ACHN (cell line): ENCODE results near the gene ANKRD13B.

Experiments used
- DNase-seq: peaks from one replicate; pipeline ENCODE4 v3.0.0-alpha.2; 2015
- in situ Hi-C: cut with HindIII; loops from 2 replicates; pipeline ENCODE4 v1.10.0; 2017; ENCODE audit warnings: low sequenced_read_pairs, low pct_ligation_motif_present, low pct_unique_long_range_greater_than_20kb

ANKRD13B gene

DNA sequence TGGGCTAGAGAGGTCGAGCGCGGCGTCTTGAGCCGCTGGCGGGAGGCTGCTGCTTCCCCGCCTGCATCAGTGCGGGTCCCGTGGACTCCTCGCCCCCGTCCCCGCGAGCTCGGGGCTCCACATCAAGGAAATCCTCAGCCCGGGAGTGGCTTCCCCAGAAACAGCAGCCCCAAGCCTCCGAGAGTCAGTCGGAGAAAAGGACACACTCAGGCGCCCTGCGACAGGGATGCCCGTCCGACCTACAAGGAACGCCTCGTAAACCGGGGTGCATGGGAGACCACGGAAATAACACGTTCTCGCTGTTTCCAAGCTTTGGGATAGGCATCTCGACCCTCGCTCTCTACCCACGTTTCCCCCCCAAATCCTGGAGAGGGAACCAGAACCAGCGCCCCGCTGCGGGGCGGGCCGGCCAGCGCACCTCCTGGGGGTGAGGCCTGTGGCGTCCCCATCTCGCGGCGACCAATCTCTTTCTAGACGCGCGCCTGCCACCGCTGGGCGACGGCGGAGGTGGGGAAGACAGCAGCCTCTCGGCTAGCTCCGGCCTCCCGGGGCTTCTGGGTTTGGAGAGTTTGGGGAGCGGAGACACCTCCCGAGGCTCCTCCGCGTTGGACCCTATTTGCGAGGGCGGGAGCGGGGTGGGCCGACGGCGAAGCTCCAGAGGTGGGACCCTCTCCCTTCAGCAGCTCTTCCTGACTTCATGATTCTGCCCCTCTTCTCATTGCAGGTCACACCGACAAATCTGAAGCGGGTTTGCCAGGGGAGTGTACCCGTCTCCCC lies 25.2 kb upstream of the ANKRD13B start:
- peak; percentile 69 for DNase-seq
- in situ Hi-C loops: no loop called here

DNA sequence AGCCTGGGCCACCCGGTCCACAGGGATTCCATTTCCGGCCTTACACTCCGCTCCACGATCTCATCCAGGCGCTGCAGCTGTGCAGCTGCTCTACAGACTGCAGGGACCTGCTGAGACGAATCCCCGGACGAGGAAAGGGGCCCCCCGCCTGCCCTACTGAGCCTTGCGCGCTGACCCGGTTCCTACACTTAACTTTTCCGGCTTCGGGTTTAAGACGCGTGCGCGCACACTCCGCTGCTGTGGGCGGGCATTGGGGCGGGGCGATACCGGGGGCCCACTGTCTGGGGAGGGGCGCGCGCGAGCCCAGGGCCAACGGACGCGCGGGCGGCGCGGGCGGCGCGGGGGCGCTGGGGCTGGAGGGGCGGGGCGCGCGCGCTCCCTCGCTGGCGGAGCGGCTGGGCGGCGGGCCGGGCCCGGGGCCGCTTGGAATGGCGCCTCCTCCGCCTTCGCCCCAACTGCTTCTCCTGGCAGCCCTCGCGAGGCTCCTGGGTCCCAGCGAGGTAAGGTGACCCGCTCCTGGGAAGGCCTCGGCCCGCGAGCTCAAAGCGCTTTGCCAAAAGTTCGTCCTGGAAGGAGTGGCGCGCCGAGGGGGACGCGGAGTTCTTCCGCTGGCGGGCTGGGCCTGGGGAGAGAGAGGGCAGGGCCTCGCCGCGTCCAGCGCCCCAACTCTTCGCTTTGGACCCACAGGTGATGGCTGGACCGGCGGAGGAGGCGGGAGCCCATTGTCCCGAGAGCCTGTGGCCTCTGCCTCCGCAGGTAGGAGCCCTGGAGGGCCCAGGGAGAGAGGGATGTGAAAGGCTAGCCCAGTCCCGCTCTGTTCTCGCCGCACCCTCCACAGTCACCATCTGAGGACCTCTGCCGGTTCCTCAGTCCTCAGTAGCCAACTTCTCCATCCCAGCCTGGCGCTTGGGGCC lies 24.3 kb upstream of the ANKRD13B start, which contains the start of gene TP53I13:
TP53I13 (plus strand) TSS at position 371 of the 914 bp plus-strand sequence; CDS start at position 429, 58 bp downstream.
- in situ Hi-C loops: no loop called here
- DNase-seq: peak; percentile 89

DNA sequence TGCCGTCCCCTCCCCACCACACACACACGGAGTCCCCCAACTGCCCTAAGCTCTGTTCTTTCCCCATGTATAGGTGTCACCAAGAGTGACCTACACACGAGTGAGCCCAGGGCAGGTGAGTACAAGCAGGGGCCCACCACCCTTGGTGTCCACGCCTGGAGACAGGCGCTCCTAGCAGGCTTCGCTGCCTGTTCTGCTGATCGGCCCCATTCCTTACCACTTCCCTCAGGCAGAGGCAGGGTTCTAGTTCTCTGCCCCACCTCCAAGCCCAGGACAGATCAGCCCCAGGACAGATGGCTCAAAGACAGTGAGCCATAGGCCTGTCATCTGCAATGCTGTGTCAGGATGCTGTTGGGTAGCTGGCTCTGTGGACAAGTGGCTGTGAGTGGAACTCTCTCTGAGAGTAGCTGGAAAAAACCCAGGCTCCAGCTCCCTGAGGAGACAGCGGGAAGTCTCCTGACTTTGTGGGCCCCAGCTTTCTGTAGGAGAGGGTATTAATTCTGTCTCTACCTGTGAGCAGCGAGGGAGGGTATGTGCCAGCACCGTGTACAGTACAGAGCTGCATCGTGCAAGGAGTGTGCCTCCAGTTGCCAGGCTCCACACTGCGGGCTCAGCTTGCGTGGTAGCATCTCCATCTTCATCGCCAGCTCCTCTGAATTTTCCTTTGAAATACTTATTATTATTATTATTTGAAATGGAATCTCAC lies 23.5 kb upstream of the ANKRD13B start:
- DNase-seq: no peak
- in situ Hi-C loops: no loop called here

DNA sequence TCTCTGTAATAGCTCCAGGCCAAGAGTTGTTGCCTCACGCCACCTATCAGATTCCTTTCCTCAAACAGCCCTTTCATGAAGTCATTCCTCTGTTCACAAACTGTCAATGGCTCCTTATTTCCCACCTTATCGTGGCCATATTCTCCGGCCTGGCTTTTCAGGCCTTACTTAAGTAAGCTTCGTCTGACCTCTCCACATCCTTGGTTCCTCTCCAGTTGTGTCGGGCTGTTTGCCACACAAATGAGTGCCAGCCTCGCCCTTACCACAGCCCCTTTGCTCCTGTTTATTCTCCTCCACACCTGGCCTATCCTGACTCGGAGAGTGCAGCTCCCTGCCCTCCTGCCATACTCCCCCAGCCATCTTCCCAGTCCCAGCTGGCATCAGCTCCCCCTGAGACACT lies 22.4 kb upstream of the ANKRD13B start:
- DNase-seq: no peak

DNA sequence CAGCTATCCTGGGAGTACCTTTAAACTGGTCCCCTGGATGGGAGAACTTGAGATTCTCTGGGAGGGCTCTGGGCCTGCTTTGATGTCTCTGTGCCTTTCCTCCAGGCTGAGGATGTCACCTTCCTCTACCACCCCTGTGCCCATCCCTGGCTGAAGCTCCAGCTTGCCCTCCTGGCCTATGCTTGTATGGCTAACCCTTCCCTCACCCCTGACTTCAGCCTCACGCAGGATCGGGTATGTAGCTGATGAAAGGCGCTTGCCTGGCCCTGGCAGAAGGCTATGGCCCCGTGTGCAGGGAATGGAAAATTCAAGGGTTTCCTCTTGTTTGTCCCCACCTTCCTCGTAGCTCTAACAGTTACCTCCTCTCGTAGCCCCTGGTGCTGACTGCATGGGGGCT lies 21.4 kb upstream of the ANKRD13B start:
- in situ Hi-C loops: no loop called here
- no peak for DNase-seq

More for the DNA sequence above, 22.4 kb upstream of the ANKRD13B start:
- in situ Hi-C loops: no loop called here

DNA sequence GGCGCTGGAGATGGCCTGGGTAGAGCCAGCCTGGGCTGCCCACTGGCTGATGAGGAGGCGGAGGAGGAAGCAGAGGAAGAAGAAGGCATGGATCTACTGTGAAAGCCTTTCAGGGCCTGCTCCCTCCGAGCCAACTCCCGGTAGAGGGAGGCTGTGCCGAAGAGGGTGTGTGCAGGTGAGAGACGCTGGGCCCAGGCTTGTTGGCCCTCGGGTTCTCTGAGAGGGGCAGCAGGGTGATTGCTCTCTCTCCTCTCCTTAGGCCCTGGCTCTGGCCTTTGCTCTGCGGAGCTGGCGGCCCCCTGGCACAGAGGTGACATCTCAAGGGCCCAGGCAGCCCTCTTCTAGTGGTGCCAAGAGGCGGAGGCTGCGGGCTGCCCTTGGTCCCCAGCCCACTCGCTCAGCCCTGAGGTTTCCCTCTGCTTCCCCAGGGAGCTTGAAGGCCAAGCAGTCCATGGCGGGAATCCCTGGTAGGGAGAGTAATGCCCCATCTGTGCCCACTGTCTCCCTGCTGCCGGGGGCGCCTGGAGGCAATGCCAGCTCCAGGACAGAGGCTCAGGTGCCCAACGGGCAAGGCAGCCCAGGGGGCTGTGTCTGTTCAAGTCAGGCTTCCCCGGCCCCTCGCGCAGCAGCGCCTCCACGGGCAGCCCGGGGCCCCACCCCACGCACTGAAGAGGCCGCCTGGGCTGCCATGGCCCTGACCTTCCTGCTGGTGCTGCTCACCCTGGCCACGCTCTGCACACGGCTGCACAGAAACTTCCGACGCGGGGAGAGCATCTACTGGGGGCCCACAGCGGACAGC lies 20.9 kb upstream of the ANKRD13B start:
- DNase-seq: no peak
- in situ Hi-C loops: no loop called here

DNA sequence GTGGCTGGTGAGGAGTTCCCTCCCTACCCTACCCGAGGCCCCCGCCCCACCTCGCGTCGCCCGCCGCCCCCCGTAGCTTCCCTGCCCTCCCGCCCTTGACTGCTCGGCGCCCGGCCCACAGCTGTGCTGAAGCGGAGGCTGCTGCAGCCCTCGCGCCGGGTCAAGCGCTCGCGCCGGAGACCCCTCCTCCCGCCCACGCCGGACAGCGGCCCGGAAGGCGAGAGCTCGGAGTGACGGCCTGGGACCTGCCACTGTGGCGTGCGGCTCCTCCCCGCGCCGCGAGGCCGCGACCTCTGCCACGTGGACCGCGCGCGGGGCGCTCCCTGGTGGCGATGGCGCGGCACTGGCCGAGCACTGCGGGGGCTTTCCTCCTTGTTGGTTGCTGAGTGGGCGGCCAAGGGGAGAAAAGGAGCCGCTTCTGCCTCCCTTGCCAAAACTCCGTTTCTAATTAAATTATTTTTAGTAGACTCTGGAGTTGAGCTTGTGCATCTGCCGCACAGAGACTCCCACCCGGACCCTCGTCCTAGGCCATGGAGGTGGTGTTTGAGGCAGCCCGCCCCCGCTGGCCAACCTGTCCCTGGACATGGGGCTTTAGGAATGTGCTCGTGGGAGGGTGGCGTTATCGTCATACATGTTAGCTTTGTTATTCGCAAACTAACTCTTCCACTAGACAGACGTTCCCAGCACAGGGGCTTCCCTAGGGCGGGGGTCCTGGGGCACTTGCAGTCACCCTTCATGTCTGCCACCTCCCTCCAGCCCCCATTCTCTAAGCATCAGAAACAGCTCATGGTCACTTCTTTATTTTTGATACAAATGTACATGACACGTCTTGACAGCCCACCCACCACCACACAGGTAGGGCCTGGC lies 20.0 kb upstream of the ANKRD13B start:
- in situ Hi-C loops: no loop called here
- DNase-seq: no peak

DNA sequence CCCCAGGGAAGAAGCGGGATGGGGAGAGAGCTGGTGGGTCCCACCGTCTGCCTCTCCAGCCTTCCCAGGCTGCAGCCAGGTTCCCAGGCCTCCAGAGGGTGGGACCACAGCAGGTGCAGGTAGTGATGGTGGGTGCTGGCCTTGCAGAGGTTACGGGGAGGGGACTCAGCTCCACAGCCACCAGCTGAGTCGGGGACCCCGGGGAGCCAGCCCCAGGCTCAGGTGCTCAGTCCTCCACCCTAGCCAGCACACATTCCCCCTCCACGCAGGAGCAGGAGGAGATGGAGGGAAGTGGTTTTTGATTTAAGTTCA lies 19.4 kb upstream of the ANKRD13B start:
- no peak for DNase-seq
- in situ Hi-C loops: no loop called here

DNA sequence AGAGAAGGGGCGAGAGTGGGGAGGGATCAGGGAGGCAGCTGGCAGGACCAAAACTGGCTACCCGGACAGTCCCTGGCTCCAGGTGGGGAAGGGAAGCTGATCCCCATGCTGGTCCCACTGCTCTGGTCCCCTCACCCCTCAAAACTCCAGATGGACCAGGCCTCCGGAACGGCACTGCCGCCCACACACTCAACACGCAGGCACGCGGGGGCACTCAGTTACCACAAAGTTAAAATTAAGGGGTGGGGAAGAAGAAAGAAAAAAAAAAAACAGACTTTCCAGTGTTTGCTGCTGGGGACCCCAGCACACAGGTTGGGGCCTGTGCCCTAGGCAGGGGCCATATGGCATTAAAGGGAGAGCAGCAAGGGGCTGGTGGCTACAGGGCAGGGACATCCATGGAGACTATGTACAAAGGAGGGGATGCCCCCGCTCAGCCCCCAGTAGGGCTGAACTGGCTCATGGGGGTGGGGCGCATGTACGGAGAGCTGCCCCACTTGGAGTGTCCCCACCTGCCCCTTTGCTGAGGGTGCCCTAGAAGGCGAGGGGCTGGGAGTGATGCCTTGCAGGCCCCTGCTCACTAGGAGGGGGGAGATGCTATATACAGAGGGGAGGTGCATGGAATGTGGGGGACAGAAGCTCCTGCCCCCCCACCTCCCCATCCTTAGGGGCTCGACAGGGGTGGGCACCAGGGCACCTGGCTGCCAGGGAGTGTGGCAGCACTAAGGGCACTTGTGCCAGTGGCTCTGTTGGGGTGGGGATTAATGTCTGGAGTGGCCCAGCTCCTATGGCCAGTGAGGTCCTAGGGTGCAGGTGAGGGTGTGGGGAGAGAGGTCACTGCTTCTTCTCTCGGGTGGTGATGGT lies 18.8 kb upstream of the ANKRD13B start:
- in situ Hi-C loops: no loop called here
- DNase-seq: no peak

DNA sequence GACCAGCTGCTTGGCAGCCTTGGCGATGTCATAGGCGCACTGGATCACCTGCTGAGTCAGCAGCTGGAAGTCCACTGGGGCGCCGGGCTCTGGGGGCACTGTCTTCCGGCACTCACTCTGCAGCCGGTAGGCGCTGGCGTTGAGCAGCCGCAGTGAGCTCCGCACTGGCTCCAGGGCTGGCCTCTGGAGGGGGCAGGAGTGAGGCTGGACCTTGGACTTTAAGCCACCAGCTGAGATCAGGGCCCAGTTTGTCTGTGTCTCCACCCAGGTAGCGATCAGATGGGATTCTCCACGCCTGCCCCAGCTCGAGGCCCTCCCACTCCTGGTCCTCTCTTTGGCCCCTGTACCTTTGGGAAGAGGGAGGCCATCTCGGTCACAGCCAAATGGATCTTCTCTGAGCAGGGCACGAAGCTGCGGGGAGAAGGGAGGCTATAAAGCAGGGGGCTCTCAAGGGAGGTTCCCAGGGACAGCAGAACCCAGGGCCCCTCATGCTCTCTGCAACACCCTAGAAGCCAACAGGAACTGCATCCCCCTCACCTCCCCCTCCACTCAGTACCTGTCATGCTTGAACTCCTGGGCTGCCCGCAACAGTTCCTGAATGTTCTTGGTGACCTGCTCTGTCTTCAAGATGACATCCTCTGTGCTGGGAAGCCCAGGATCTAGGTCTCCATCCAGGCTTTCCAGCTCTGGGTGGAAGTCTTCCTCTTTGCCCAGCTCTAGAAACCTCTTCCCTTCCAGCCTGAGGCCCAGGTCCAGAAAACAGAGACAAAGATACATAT lies 18.0 kb upstream of the ANKRD13B start:
- no peak for DNase-seq
- in situ Hi-C loops: no loop called here

DNA sequence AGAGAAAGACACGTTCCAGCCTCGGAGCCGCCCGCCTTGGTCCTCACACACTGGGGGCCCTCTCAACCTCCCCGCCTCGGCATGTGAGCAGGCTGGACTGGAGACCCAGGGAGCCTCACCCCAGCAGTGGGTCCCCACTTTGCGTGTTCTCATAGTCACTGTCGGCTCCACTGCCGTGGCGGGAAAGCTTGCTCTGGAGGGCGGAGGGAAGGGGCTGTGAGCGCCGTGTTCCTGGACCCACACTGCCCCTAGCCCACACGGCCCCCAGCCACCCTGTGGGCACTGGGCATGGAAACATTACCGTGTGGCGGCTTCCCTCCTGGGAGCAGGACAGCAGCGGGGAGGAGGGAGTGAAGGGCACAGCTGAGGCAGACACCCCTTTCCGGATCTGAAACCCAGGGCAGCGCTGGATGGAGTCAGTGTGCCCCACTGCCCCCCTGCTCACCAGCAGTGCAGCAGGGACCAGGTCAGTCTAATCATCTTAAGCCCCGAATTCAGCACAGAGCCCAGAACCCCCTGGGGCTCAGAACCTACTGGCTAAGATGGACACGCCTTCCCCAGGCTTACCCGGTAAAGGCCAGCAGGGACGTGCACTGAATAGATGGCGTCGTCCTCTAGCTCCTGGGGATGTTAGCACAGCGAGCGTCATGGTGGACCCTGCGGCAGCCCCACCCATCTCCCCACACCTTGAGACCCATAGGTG lies 17.3 kb upstream of the ANKRD13B start:
- DNase-seq: no peak
- in situ Hi-C loops: no loop called here

DNA sequence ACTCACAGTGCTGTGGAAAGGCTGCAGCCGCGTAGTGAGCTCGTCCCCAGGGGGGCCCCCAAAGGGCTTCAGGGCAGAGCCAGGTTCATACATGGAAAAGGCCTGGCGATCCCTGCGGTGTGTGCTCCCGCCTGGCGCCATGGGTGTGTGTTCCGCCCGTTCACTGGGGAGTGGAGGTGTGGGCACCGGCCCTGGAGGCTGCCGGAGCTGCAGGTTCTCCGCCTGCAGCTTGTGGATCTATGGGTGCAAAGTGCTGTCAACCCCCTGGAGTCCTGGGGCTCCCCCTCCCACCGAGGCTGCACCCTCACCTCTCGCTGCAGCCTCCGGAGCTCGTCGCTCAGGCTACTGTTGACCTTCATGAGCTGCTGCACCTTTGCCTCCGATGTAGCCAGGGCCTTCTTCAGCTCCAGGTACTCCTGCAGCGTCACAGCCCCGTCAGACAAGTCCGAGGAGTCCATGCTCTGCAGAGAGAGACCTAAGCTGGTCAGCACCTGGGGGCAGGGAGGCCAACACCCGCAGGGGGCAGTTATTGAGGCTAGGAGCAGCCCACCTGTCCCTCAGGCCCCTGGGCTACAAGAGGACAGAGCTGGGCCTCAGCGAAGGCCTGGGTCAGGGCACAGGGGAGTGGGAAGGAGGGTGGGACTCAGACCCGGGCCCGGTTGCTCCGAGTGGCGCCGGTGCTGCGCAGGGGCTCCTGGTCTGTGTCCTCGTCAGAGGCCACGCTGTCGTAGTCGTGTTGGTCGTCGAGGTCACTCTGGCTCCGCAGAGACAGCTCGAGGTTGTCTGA lies 16.5 kb upstream of the ANKRD13B start:
- in situ Hi-C loops: no loop called here
- no peak for DNase-seq

DNA sequence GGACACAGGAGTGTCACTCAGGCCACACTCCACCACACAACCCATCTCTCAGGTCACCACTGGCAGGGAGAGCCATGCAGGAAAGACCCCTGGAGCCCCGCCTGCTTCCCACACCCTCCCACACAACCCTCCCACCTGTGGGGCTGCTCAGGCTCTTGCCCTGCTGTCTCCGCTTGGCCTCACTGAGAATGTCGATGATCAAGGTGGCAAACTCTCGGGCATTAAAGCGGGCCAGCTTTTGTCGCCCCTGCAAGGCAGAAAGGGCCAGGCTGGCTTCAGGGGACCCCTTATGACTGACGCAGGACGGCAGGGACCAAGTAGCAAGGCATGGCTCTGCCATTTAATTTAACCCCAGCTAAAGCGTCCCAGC lies 15.9 kb upstream of the ANKRD13B start:
- in situ Hi-C loops: no loop called here
- no peak for DNase-seq

DNA sequence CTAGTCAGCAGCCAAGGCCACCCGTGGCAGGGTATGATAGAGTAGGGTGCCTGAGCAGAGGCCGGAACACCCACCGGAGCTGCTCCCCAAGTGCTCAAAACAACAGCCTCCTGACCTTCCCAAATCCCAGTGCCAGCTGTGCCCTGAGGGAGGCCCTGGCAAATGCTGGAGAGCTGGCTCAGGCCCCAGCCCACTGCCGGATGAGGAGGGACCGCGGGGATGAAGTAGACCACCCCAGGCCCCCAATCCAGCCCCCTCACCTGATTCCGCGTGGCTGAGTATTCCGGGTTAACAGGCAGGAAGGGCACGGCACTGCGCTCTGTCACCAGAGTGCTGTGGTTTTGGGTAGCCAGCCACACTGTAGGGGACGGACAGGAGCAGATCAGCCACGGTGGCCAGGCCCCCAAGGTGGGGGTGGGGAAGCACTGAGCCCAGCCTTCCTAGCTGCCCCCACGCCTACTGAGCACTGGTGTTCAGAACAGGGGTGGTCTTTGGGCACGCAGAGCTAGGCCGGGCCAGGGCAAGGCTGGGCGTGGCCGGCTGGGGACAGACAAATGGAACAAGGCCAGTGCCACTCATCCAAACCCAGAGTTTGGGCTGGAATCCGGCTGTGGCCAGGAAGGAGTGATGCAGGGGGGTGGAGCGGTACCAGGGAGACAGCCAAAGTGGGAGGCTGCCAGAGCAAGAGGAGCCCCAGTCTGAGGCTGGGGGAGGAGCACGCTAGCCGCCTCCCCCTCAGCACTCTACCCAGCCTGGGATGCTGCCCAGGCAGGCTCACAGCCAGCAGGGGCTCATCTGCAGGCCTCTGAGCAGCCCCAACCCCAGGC lies 15.3 kb upstream of the ANKRD13B start:
- in situ Hi-C loops: no loop called here
- DNase-seq: no peak
